Uterus (tissue), 2 donors: ENCODE data around the gene EMID1.

Source experiments
- POLR2A ChIP-seq, 2 donors: fragments of 450-650 bp; IDR thresholded peaks; one replicate each; pipeline ENCODE4 v1.6.1; 2016; ENCODE audit warnings: antibody characterized with exemption in 2 of 2, mild to moderate bottlenecking in 1 of 2, moderate library complexity in 1 of 2
- TF ChIP-seq, protein P1 (sequence below), 4 experiments: fragments of 200-600 bp in 2 of 4; fragments of 450-650 bp in 2 of 4; sonication (generic) in 2 of 4; IDR thresholded peaks; one replicate each; pipeline ENCODE4 v1.5.1; 2016 to 2019; ENCODE audit warnings: antibody characterized with exemption in 4 of 4, mild to moderate bottlenecking in 2 of 4, moderate library complexity in 1 of 4

DNA sequence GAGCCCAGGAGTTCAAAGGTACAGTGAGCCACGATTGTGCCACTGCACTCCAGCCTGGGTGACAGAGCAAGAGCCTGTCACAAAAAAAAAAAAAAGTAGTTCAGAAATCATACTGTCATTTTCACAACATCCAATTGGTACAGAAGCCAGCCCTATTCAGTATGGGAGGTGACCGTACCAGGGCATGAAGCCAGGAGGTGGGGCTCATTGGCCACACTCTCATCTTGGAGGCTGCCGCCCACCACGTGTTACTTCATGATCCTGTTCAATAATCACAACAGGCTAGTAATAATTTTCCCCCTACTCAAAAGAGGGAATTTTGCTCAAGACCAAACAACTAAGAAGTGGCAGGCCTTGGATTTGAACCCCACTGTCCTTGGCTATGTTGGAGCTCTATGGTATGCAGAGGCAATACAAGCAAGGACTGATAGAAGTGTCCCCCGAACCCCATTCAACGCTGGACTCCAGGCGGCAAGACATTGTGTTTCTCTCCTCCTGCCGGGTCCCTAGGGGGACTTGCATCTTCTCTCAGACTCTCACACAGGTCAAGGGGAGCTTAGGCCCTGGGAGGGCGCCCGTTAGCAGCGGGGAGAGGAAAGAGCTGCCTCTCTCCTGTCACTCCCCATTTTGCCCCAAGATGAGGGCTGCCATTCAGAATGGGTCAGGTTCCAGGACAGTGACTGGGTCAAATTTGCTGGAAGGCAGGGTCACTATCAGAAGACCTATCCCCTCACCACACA, 40.2 kb upstream of the EMID1 start:
- TF ChIP-seq, protein P1, sequence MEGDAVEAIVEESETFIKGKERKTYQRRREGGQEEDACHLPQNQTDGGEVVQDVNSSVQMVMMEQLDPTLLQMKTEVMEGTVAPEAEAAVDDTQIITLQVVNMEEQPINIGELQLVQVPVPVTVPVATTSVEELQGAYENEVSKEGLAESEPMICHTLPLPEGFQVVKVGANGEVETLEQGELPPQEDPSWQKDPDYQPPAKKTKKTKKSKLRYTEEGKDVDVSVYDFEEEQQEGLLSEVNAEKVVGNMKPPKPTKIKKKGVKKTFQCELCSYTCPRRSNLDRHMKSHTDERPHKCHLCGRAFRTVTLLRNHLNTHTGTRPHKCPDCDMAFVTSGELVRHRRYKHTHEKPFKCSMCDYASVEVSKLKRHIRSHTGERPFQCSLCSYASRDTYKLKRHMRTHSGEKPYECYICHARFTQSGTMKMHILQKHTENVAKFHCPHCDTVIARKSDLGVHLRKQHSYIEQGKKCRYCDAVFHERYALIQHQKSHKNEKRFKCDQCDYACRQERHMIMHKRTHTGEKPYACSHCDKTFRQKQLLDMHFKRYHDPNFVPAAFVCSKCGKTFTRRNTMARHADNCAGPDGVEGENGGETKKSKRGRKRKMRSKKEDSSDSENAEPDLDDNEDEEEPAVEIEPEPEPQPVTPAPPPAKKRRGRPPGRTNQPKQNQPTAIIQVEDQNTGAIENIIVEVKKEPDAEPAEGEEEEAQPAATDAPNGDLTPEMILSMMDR (IDR thresholded peaks at IDR 0.05) = no peak
- TF ChIP-seq POLR2A (IDR thresholded peaks at IDR 0.05) = no peak
